ENCODE measurements around the gene KPTN.
A peak's percentile ranks its signal among the peaks of the same experiment; 100 is the strongest.

KPTN gene

DNA sequence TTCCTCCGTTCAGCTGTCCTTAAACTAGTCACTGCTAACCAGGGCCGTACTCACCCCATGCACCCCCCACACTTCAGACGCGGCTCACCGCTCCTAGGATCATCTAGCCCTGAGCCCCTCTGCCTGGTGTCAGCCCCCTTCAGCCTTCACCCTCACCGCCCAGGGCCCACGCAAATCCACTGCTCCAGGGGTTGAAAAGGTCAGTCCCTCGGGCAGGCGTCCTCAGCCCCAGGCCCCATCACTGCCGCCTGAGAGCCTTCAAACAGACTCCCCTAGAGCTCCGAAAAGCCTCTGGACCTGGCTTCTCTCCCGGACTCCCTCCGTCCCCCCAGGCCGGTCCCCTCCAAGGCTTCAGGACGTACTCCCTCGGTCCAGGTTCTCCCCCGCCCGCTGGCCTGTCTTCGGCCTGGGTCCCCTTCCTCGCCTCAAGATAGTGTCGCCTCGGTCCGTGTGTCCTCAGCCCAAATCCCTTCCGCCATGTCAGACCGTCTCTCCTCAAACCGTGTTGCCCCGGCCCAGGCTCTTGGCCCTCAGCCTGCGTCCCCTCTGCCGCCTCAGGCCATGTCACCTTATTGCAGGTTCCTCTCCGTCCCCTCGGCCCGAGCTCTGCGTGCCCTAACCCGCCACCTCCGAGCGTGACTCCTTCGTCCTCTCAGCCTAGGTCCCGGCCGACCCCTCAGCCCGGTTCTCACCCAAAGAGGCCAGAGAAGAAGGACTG lies 30.3 kb upstream of the KPTN start:
- Histone ChIP-seq H3K4me1 (no peaks in the 10 kb centered on the region), H3K4me3 (ENCODE audit: low read depth, low read length) (peak overlapping the region; percentile 98), H3K27me3 (no peaks in the 10 kb centered on the region), H3K36me3 (no peaks in the 10 kb centered on the region), H3K9me3 (no peaks in the 10 kb centered on the region)
- TF ChIP-seq, protein P1, sequence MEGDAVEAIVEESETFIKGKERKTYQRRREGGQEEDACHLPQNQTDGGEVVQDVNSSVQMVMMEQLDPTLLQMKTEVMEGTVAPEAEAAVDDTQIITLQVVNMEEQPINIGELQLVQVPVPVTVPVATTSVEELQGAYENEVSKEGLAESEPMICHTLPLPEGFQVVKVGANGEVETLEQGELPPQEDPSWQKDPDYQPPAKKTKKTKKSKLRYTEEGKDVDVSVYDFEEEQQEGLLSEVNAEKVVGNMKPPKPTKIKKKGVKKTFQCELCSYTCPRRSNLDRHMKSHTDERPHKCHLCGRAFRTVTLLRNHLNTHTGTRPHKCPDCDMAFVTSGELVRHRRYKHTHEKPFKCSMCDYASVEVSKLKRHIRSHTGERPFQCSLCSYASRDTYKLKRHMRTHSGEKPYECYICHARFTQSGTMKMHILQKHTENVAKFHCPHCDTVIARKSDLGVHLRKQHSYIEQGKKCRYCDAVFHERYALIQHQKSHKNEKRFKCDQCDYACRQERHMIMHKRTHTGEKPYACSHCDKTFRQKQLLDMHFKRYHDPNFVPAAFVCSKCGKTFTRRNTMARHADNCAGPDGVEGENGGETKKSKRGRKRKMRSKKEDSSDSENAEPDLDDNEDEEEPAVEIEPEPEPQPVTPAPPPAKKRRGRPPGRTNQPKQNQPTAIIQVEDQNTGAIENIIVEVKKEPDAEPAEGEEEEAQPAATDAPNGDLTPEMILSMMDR (IDR thresholded peaks at IDR 0.05; ENCODE audit: low read depth, low read length), result no peak
- DNase-seq, result no peak

GRCh38 chr19:47512948-47513319 lies 28.9 kb upstream of the KPTN start:
- Histone ChIP-seq H3K9me3 (no peaks in the 10 kb centered on the region), H3K4me3 (ENCODE audit: low read depth, low read length) (no peak overlapping the region), H3K36me3 (no peaks in the 10 kb centered on the region), H3K27me3 (no peaks in the 10 kb centered on the region), H3K4me1 (peaks cover 4% of the 10 kb centered on the region)
- no peak for DNase-seq
- TF ChIP-seq, protein P1 (IDR thresholded peaks at IDR 0.05; ENCODE audit: low read depth, low read length), result no peak

DNA sequence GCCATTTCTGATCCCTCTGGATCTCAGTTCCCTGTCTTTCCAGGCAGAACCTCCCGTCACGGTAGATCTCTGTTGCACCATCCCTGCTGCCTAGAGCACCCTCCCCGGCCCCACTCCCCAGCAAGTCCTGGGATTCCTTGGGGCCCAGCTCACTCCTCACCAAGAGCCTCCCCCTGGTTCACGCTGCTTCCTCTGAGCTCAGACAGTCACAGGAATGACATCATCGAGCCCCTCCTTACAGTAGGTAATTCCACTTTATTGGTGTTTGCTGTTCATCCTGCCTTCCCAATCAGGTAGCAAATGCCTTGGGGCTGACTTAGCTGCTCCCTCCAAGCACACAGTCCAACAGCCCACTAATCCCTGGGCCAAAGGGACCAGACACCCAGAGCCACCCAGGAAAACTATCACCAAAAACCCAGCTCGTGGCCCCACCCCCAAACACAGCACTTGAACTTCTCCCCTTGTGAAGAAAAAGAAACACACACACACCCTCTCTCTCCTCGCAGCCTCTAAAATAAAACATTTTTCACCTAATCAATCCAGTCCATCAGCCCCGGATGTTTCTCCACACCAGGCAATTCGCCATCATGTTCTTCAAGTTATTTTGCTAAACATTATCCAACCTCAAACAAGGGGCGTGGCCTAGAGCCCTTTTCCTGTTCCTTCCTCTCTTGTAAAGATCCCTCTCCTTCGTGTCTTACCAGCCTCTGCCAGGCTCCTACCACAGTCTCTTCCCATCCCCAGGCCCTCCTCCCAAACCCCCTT lies 28.3 kb upstream of the KPTN start:
- no peak overlapping the region for H3K4me3 ChIP-seq (ENCODE audit: low read depth, low read length)
- H3K36me3 ChIP-seq, result no peaks in the 10 kb centered on the region
- H3K9me3 ChIP-seq, result no peaks in the 10 kb centered on the region
- no peak for DNase-seq
- H3K4me1 ChIP-seq, result peaks cover 10% of the 10 kb centered on the region
- TF ChIP-seq, protein P1 (IDR thresholded peaks at IDR 0.05; ENCODE audit: low read depth, low read length), result no peak
- no peaks in the 10 kb centered on the region for H3K27me3 ChIP-seq

DNA sequence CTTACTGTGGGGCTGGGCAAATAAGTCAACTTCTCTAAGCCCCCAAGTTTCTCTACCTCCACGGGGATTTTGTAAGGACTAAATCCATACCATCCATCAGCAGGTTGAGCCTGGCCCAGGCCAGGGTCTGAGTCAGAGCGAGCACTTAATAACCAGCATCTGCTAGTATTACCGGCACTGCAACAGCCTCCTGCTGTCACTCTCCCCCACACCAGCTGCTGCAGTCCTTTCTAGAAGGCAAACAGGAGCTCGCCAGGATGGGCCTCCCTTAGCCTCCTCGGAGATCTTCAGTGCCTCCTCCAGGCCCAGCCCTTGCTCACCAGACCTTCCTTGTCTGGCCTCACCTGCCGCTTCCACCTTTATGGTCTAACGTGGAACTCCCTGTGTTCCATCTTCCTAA lies 27.7 kb upstream of the KPTN start:
- H3K9me3 ChIP-seq, result no peaks in the 10 kb centered on the region
- H3K4me3 ChIP-seq (ENCODE audit: low read depth, low read length), result no peak overlapping the region
- TF ChIP-seq, protein P1 (IDR thresholded peaks at IDR 0.05; ENCODE audit: low read depth, low read length), result no peak
- no peaks in the 10 kb centered on the region for H3K36me3 ChIP-seq
- DNase-seq, result no peak
- peaks cover 10% of the 10 kb centered on the region for H3K4me1 ChIP-seq
- H3K27me3 ChIP-seq, result no peaks in the 10 kb centered on the region

- Histone ChIP-seq H3K4me1 (peaks cover 10% of the 10 kb centered on the region), H3K27me3 (no peaks in the 10 kb centered on the region), H3K36me3 (0 out of 2 replicates have a peak, but pooled peaks cover 4% of the 10 kb centered on the region), H3K4me3 (ENCODE audit: low read depth, low read length) (no peak overlapping the region), H3K9me3 (no peaks in the 10 kb centered on the region)
- no peak for DNase-seq
- TF ChIP-seq, protein P1 (IDR thresholded peaks at IDR 0.05; ENCODE audit: low read depth, low read length), result no peak
Observed at GRCh38 chr19:47511128-47511517, 27.1 kb upstream of the KPTN start.

All from BE2C (cell line).